ENCODE results near the gene FGFR4.

The FGFR4 gene

GRCh38 chr5:177092178-177093081 is 5.7 kb downstream of the FGFR4 start:
- H3K27ac ChIP-seq = no peak overlapping the region
- TF ChIP-seq CTCF (conservative IDR thresholded peaks at IDR 0.05) = no peak

- TF ChIP-seq CTCF (conservative IDR thresholded peaks at IDR 0.05) = no peak
- no peak overlapping the region for H3K27ac ChIP-seq
These were observed 6.5 kb downstream of the FGFR4 start for GRCh38 chr5:177093082-177093712.

GRCh38 chr5:177093803-177094202 is 7.1 kb downstream of the FGFR4 start:
- TF ChIP-seq CTCF (conservative IDR thresholded peaks at IDR 0.05) = no peak
- H3K27ac ChIP-seq = no peak overlapping the region

- no peak for TF ChIP-seq CTCF (conservative IDR thresholded peaks at IDR 0.05)
- H3K27ac ChIP-seq = no peak overlapping the region
These were observed 7.7 kb downstream of the FGFR4 start for GRCh38 chr5:177094224-177095087.

- no peak for TF ChIP-seq CTCF (conservative IDR thresholded peaks at IDR 0.05)
- no peak overlapping the region for H3K27ac ChIP-seq
These were observed 8.5 kb downstream of the FGFR4 start for GRCh38 chr5:177095088-177095669.

GRCh38 chr5:177096162-177097015 is 9.7 kb downstream of the FGFR4 start:
- H3K27ac ChIP-seq = no peak overlapping the region
- TF ChIP-seq CTCF (conservative IDR thresholded peaks at IDR 0.05) = no peak
